ENCODE data around the gene BANP. TPM values are rescaled to one million over a fixed set of nuclear protein-coding genes. Genes with fewer than 3 reads are reported as not detected.
A peak's percentile ranks its signal among the peaks of the same experiment; 100 is the strongest.

The BANP gene
- total and polyA plus RNA-seq, 12 donors = 6.1 to 20.4 (median 13.5) TPM

- TF ChIP-seq CTCF (IDR thresholded peaks at IDR 0.05) = no peak
- no peak overlapping the region for H3K27ac ChIP-seq
- intact Hi-C loops (cut with DNase I) = no loop called here
- DNase-seq = no peak
- WGBS, 2 donors = 95 to 96% methylated on average over 6 of the region's 6 CpGs
- no peaks in the 10 kb centered on the region for H3K9me3 ChIP-seq
- no peak for ATAC-seq
- H3K36me3 ChIP-seq = peaks cover 0 to 52% (median 12%) of the 10 kb centered on the region in 9 donors
- H3K4me3 ChIP-seq = no peak overlapping the region
- no peaks in the 10 kb centered on the region for H3K27me3 ChIP-seq
- peaks cover 0 to 16% (median 5%) of the 10 kb centered on the region in 9 donors for H3K4me1 ChIP-seq
These were observed 52.1 kb downstream of the BANP start for GRCh38 chr16:88003316-88003715.

- intact Hi-C loops (cut with DNase I) = no loop called here
- ATAC-seq (no peak), DNase-seq (no peak)
- no peaks in the 10 kb centered on the region for H3K27me3 ChIP-seq
- no peak overlapping the region for H3K4me3 ChIP-seq
- 81 to 84% methylated on average over 9 of the region's 9 CpGs for WGBS, 2 donors
- no peak overlapping the region for H3K27ac ChIP-seq
- H3K4me1 ChIP-seq = peaks cover 0 to 16% (median 5%) of the 10 kb centered on the region in 9 donors
- peaks cover 0 to 56% (median 13%) of the 10 kb centered on the region in 9 donors for H3K36me3 ChIP-seq
- TF ChIP-seq CTCF (IDR thresholded peaks at IDR 0.05) = no peak
- H3K9me3 ChIP-seq = no peaks in the 10 kb centered on the region
These were observed 52.5 kb downstream of the BANP start for GRCh38 chr16:88003736-88004135.

GRCh38 chr16:88004391-88004790 is 53.2 kb downstream of the BANP start:
- Histone ChIP-seq H3K27ac (no peak overlapping the region), H3K4me1 (peaks cover 0 to 16% (median 5%) of the 10 kb centered on the region in 9 donors), H3K27me3 (no peaks in the 10 kb centered on the region), H3K9me3 (no peaks in the 10 kb centered on the region), H3K4me3 (no peak overlapping the region), H3K36me3 (peaks cover 0 to 60% (median 13%) of the 10 kb centered on the region in 9 donors)
- WGBS, 2 donors = 89 to 91% methylated on average over 16 of the region's 16 CpGs
- ATAC-seq = peak in 1 of 8 donors; percentile 25
- intact Hi-C loops (cut with DNase I) = no loop called here
- TF ChIP-seq CTCF (IDR thresholded peaks at IDR 0.05) = no peak
- DNase-seq = no peak

- peak in 4 of 9 donors; percentile 12 to 42 (median 16) for TF ChIP-seq CTCF (IDR thresholded peaks at IDR 0.05)
- Histone ChIP-seq H3K4me3 (no peak overlapping the region), H3K27me3 (no peaks in the 10 kb centered on the region), H3K9me3 (no peaks in the 10 kb centered on the region), H3K4me1 (peaks cover 0 to 16% (median 5%) of the 10 kb centered on the region in 9 donors), H3K27ac (no peak overlapping the region), H3K36me3 (peaks cover 0 to 66% (median 13%) of the 10 kb centered on the region in 9 donors)
- peak in 4 of 8 donors; percentile 18 to 56 (median 28) for ATAC-seq
- intact Hi-C loops (cut with DNase I) = no loop called here
- no peak for DNase-seq
- WGBS, 2 donors = 80 to 82% methylated on average over 9 of the region's 9 CpGs
These were observed 53.9 kb downstream of the BANP start for GRCh38 chr16:88005181-88005581.
